Neural progenitor cell (in vitro differentiated cells): ENCODE results near the gene GALNT18.

Source experiments
- CTCF ChIP-seq: fragments of 200-600 bp; sonication (generic); IDR thresholded peaks from 2 replicates; pipeline ENCODE4 v1.5.1; 2017; ENCODE audit warnings: antibody characterized with exemption, mild to moderate bottlenecking
- EZH2 ChIP-seq: fragments of 200-600 bp; sonication (generic); IDR thresholded peaks from 2 replicates; pipeline ENCODE4 v1.6.1; 2017; ENCODE audit warnings: antibody characterized with exemption, mild to moderate bottlenecking, moderate library complexity

- TF ChIP-seq CTCF, result no peak
- no peak for TF ChIP-seq EZH2
Measured at GRCh38 chr11:11561991-11562390, 59.8 kb downstream of the GALNT18 start.
